B cell (primary cell): ENCODE data around the gene SMIM10L2A. TPM values are rescaled to one million over a fixed set of nuclear protein-coding genes. Genes with fewer than 3 reads are reported as not detected.

Experiments used
- ATAC-seq: fragments of 200-7000 bp; cut with Tn5 transposase; one replicate; pipeline ENCODE4 v1.10.0; 2021; ENCODE audit warnings: low read depth, mild to moderate bottlenecking, moderate number of reproducible peaks, moderate library complexity
- CTCF ChIA-PET: fragments of 350-600 bp; sonication (Branson Sonifier 250); formaldehyde crosslinking; loops from one replicate; lab custom pipeline; 2021; ENCODE audit warnings: antibody characterized with exemption, inconsistent platforms; lab: Charles Lee
- POLR2A ChIA-PET: fragments of 350-600 bp; sonication (Branson Sonifier 250); formaldehyde crosslinking; loops from one replicate; lab custom pipeline; 2021; ENCODE audit warnings: antibody characterized with exemption; lab: Charles Lee
- DNase-seq: peaks from one replicate; pipeline ENCODE4 v3.0.0; 2013
- H2AFZ ChIP-seq: 2 replicates; pipeline ENCODE4 v1.6.1; 2012; ENCODE audit warnings: mild to moderate bottlenecking, low read depth, low read length; ENCODE audit not compliant: insufficient read depth, poor library complexity, severe bottlenecking
- H3K27ac ChIP-seq, 2 donors: 1 replicate in 1 of 2; 2 replicates in 1 of 2; pipeline ENCODE4 v1.5.1; 2012 to 2013; ENCODE audit warnings: low read length in 2 of 2, mild to moderate bottlenecking in 2 of 2, moderate library complexity in 1 of 2
- H3K27me3 ChIP-seq, 4 experiments: fragments of 200-600 bp in 1 of 4; sonication (generic) in 1 of 4; replicated peaks in 1 of 4; 1 replicate in 2 of 4; 2 replicates in 2 of 4; pipeline versions ENCODE4 v1.6.1 to v1.7.0; 2013 to 2016; ENCODE audit warnings: low read length in 3 of 4, mild to moderate bottlenecking in 2 of 4, mixed read lengths in 1 of 4, moderate library complexity in 1 of 4; ENCODE audit not compliant: insufficient read depth in 4 of 4, control insufficient read depth in 3 of 4; ENCODE audit errors: control extremely low read depth in 1 of 4
- H3K36me3 ChIP-seq, 2 experiments: replicated peaks in 1 of 2; 1 replicate in 1 of 2; 2 replicates in 1 of 2; pipeline versions ENCODE4 v1.6.1 to v1.7.1; 2013; ENCODE audit warnings: low read length in 1 of 2; ENCODE audit not compliant: insufficient read depth in 2 of 2, control insufficient read depth in 1 of 2; ENCODE audit errors: control extremely low read depth in 1 of 2, extremely low read depth in 1 of 2
- H3K4me1 ChIP-seq, 2 donors: fragments of 200-600 bp in 1 of 2; sonication (generic) in 1 of 2; 1 replicate in 1 of 2; 2 replicates in 1 of 2; pipeline versions ENCODE4 v1.5.1 to v1.6.1; 2013 to 2017; ENCODE audit warnings: low read length in 2 of 2; ENCODE audit not compliant: control insufficient read depth in 2 of 2, insufficient read depth in 2 of 2
- H3K4me2 ChIP-seq: replicated peaks from 2 replicates; pipeline ENCODE3; 2012; ENCODE audit warnings: mild to moderate bottlenecking, low read depth, low read length; ENCODE audit not compliant: poor library complexity, severe bottlenecking
- H3K4me3 ChIP-seq, 5 experiments: fragments of 200-600 bp in 1 of 5; sonication (generic) in 1 of 5; 1 replicate in 3 of 5; 2 replicates in 2 of 5; pipeline versions ENCODE4 v1.5.1 to v1.7.0; 2011 to 2016; ENCODE audit warnings: low read length in 4 of 5, mild to moderate bottlenecking in 4 of 5, low read depth in 2 of 5, control low read depth in 1 of 5, moderate library complexity in 1 of 5; ENCODE audit not compliant: insufficient read depth in 1 of 5; ENCODE audit errors: control extremely low read depth in 1 of 5, extremely low read depth in 1 of 5
- H3K79me2 ChIP-seq: fragments of 200-600 bp; sonication (generic); one replicate; pipeline ENCODE4 v1.6.0; 2016; ENCODE audit warnings: low read length; ENCODE audit not compliant: control insufficient read depth, insufficient read depth
- H3K9ac ChIP-seq: fragments of 200-600 bp; sonication (generic); 2 replicates; pipeline ENCODE4 v1.6.1; 2017; ENCODE audit warnings: mild to moderate bottlenecking, low read length, moderate library complexity
- H3K9me3 ChIP-seq, 3 donors: one replicate each; pipeline versions ENCODE4 v1.6.1 to v1.7.1; 2013; ENCODE audit warnings: low read length in 2 of 3; ENCODE audit not compliant: control insufficient read depth in 2 of 3, insufficient read depth in 1 of 3; ENCODE audit errors: control extremely low read depth in 1 of 3
- H4K20me1 ChIP-seq: 2 replicates; pipeline ENCODE4 v1.6.0; 2012; ENCODE audit warnings: mild to moderate bottlenecking, low read length; ENCODE audit not compliant: insufficient read depth, control insufficient read depth, poor library complexity, severe bottlenecking
- H3K27ac Mint-ChIP-seq: one replicate; pipeline ENCODE4 v1.8.0; 2021; ENCODE audit warnings: mixed read lengths
- H3K27me3 Mint-ChIP-seq: one replicate; pipeline ENCODE4 v1.8.0; 2021; ENCODE audit warnings: mixed read lengths
- H3K4me1 Mint-ChIP-seq: one replicate; pipeline ENCODE4 v1.8.0; 2021; ENCODE audit warnings: mixed read lengths
- H3K4me3 Mint-ChIP-seq: one replicate; pipeline ENCODE4 v1.8.0; 2021; ENCODE audit warnings: mixed read lengths
- H3K9me3 Mint-ChIP-seq: one replicate; pipeline ENCODE4 v1.8.0; 2022; ENCODE audit warnings: mixed read lengths; ENCODE audit not compliant: insufficient read depth
- CTCF ChIP-seq: fragments of 200-600 bp; IDR thresholded peaks from one replicate; pipeline ENCODE4 v1.8.0; 2022; ENCODE audit warnings: antibody characterized with exemption, mild to moderate bottlenecking
- EZH2 ChIP-seq: IDR thresholded peaks from 2 replicates; pipeline ENCODE4 v1.6.1; 2012; ENCODE audit warnings: borderline replicate concordance, low read depth, mild to moderate bottlenecking, moderate library complexity, low read length; ENCODE audit not compliant: insufficient read depth, poor library complexity, severe bottlenecking
- WGBS: methylation state at CpG from one replicate; pipeline ENCODE4 v1.1.5; 2013; ENCODE audit warnings: missing lambda C conversion rate; ENCODE audit not compliant: insufficient coverage; 5-methylcytosine and 5-hydroxymethylcytosine counted together
- intact Hi-C: fragments of 100-400 bp; cut with micrococcal nuclease; formaldehyde crosslinking; loops from one replicate; pipeline ENCODE4 v1.10.0; 2022
- polyA plus RNA-seq: library from polyadenylated mRNA; depleted of rRNA; stranded (reverse); fragments of >200 nt; gene quantifications from 2 replicates; pipeline ENCODE4 v1.2.3, GENCODE V29; 2012
- total RNA-seq, 2 donors: library from RNA; stranded (reverse); fragments of 120-200 nt in 1 of 2; gene quantifications; 1 replicate in 1 of 2; 2 replicates in 1 of 2; pipeline versions ENCODE4 v1.2.3 to v1.2.4, GENCODE V29; 2013 to 2022

Gene SMIM10L2A
- total and polyA plus RNA-seq, 2 donors (not counting 1 experiment from before 2014, with no cell fraction given) = 0.25 to 0.76 TPM

DNA sequence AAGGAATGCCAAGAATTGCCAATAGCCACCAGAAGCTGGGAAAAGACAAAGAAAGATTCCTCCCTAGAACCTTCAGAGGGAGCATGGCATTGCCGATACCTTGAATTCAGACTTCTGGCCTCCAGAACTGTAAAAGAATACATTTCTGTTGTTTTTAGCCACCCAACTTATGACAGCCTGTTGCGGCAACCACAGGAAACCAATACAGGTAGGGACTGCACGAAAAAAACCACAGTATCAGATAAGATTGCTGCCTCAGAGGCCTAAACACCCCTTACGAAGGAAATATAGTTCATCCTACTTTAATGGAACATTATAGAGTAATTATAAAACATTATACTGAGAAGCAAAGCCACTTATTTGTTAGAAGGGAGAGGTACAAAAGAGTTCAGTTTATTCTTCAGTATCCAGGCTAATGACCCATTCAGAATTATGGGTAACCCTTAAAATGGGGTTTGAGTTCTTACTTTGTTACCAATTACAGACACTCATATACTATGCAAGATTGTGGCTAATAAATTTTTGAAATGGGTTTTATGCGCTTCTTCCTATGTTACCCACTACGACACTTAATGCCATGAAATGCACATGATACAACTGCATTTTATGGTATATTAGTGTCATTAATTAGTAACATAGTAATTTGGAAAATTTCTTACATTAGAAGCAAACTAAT, 37.4 kb upstream of the SMIM10L2A start:
- Histone ChIP-seq H3K36me3 (no peaks in the 10 kb centered on the region), H3K9ac (no peak overlapping the region), H3K4me2 (no peak overlapping the region), H3K9me3 (no peaks in the 10 kb centered on the region), H3K27ac (no peak overlapping the region), H2AFZ (no peak overlapping the region), H3K79me2 (no peaks in the 10 kb centered on the region), H4K20me1 (no peaks in the 10 kb centered on the region), H3K4me1 (no peaks in the 10 kb centered on the region), H3K4me3 (no peak overlapping the region), H3K27me3 (no peaks in the 10 kb centered on the region)
- Mint-ChIP-seq H3K4me1 (no peaks in the 10 kb centered on the region), H3K27me3 (peaks cover 3% of the 10 kb centered on the region), H3K27ac (no peak overlapping the region), H3K4me3 (no peak overlapping the region), H3K9me3 (no peaks in the 10 kb centered on the region)
- ATAC-seq (no peak), DNase-seq (no peak)
- no peak for TF ChIP-seq EZH2
- no peak for TF ChIP-seq CTCF
- POLR2A ChIA-PET = no interaction called here
- intact Hi-C loops = no loop called here
- CTCF ChIA-PET = no interaction called here
- 33% methylated on average over 1 of the region's 6 CpGs for WGBS

- H3K4me1 Mint-ChIP-seq = no peaks in the 10 kb centered on the region
- H3K27ac ChIP-seq = no peak overlapping the region
- H3K4me3 ChIP-seq = no peak overlapping the region
- H2AFZ ChIP-seq = no peak overlapping the region
- ATAC-seq = no peak
- no peaks in the 10 kb centered on the region for H3K27me3 ChIP-seq
- no CpG with 5 or more reads among the region's 2 CpGs for WGBS
- no peaks in the 10 kb centered on the region for H3K36me3 ChIP-seq
- no peaks in the 10 kb centered on the region for H4K20me1 ChIP-seq
- POLR2A ChIA-PET = no interaction called here
- no peak for DNase-seq
- H3K9ac ChIP-seq = no peak overlapping the region
- CTCF ChIA-PET = no interaction called here
- no peaks in the 10 kb centered on the region for H3K9me3 ChIP-seq
- H3K4me2 ChIP-seq = no peak overlapping the region
- intact Hi-C loops = no loop called here
- no peak overlapping the region for H3K27ac Mint-ChIP-seq
- H3K4me3 Mint-ChIP-seq = no peak overlapping the region
- H3K9me3 Mint-ChIP-seq = no peaks in the 10 kb centered on the region
- no peak for TF ChIP-seq EZH2
- no peak for TF ChIP-seq CTCF
- no peaks in the 10 kb centered on the region for H3K4me1 ChIP-seq
- H3K79me2 ChIP-seq = no peaks in the 10 kb centered on the region
- H3K27me3 Mint-ChIP-seq = peaks cover 5% of the 10 kb centered on the region
These were observed 32.9 kb upstream of the SMIM10L2A start for GRCh38 chrX:135388841-135389240.
